PC-3 (cell line): Measurements from ENCODE around the gene TEX14. TPM values are rescaled to one million over a fixed set of nuclear protein-coding genes. Genes with fewer than 3 reads are reported as not detected.

Experiments
- ATAC-seq: fragments of 200-7000 bp; cut with Tn5 transposase; 2 replicates; pipeline ENCODE4 v1.9.1; 2020; ENCODE audit warnings: mild to moderate bottlenecking, moderate library complexity
- BruUV-seq: library from RNA; stranded (reverse); fragments of 400-500 nt; replicated peaks from 2 replicates; lab custom pipeline; 2021; lab: Mats Ljungman, UMichigan
- CTCF ChIA-PET: fragments of 300-600 bp; sonication (Branson Sonifier 250); formaldehyde crosslinking; loops from one replicate; lab custom pipeline; 2022; ENCODE audit warnings: antibody characterized with exemption; lab: Charles Lee
- POLR2A ChIA-PET: fragments of 300-600 bp; sonication (Branson Sonifier 250); formaldehyde crosslinking; loops from one replicate; lab custom pipeline; 2022; ENCODE audit warnings: antibody characterized with exemption; ENCODE audit not compliant: unreplicated experiment; lab: Charles Lee
- DNase-seq: peaks from one replicate; pipeline ENCODE4 v3.0.0-alpha.2; 2015
- H2AFZ ChIP-seq: fragments of 300-600 bp; sonication (generic); 2 replicates; pipeline ENCODE4 v1.6.0; 2016; ENCODE audit warnings: antibody characterized with exemption, low read length
- H3F3A ChIP-seq: fragments of 300-600 bp; sonication (generic); one replicate; pipeline ENCODE4 v1.6.0; 2017; ENCODE audit warnings: antibody characterized with exemption, low read length, control low read depth, mild to moderate bottlenecking; ENCODE audit not compliant: unreplicated experiment
- H3K27ac ChIP-seq: fragments of 300-600 bp; sonication (generic); 2 replicates; pipeline ENCODE4 v1.5.1; 2016; ENCODE audit warnings: mild to moderate bottlenecking, low read length
- H3K27me3 ChIP-seq: fragments of 300-600 bp; sonication (generic); 2 replicates; pipeline ENCODE4 v1.6.1; 2016; ENCODE audit warnings: low read length, mixed read lengths
- H3K36me3 ChIP-seq: fragments of 300-600 bp; sonication (generic); 2 replicates; pipeline ENCODE4 v1.6.1; 2016; ENCODE audit warnings: low read depth, mixed run types, low read length, mixed read lengths
- H3K4me1 ChIP-seq: fragments of 300-600 bp; sonication (generic); 2 replicates; pipeline ENCODE4 v1.5.1; 2016; ENCODE audit warnings: low read length; ENCODE audit not compliant: insufficient read depth
- H3K4me2 ChIP-seq: fragments of 300-600 bp; sonication (generic); 2 replicates; pipeline ENCODE4 v1.6.0; 2016; ENCODE audit warnings: low read length
- H3K4me3 ChIP-seq: fragments of 300-600 bp; sonication (generic); 2 replicates; pipeline ENCODE4 v1.5.1; 2016; ENCODE audit warnings: mild to moderate bottlenecking, low read length, mixed read lengths
- H3K79me2 ChIP-seq: fragments of 300-600 bp; sonication (generic); 2 replicates; pipeline ENCODE4 v1.6.1; 2017; ENCODE audit warnings: low read length, mixed read lengths
- H3K9ac ChIP-seq: fragments of 300-600 bp; sonication (generic); 2 replicates; pipeline ENCODE4 v1.6.0; 2016; ENCODE audit warnings: mild to moderate bottlenecking, low read length
- H3K9me2 ChIP-seq: fragments of 300-600 bp; sonication (generic); replicated peaks from 2 replicates; pipeline ENCODE4 v1.6.1; 2016; ENCODE audit warnings: mixed run types, low read length, mixed read lengths
- H3K9me3 ChIP-seq: fragments of 300-600 bp; sonication (generic); 2 replicates; pipeline ENCODE4 v1.6.1; 2016; ENCODE audit warnings: low read length, mixed read lengths
- H4K20me1 ChIP-seq: fragments of 300-600 bp; sonication (generic); 2 replicates; pipeline ENCODE4 v1.6.1; 2016; ENCODE audit warnings: low read length, mixed read lengths
- EZH2 ChIP-seq: fragments of 300-600 bp; sonication (generic); IDR thresholded peaks from one replicate; pipeline ENCODE4 v1.6.1; 2017; ENCODE audit warnings: antibody characterized with exemption, mild to moderate bottlenecking, low read length; ENCODE audit not compliant: unreplicated experiment
- EZH2phosphoT487 ChIP-seq: fragments of 300-600 bp; sonication (generic); IDR thresholded peaks from 2 replicates; pipeline ENCODE4 v1.6.1; 2018; ENCODE audit warnings: mild to moderate bottlenecking, antibody characterized with exemption, low read length, borderline replicate concordance
- intact Hi-C: fragments of 100-400 bp; cut with micrococcal nuclease; formaldehyde crosslinking; loops from 2 replicates; pipeline ENCODE4 v1.9.0; 2023
- total RNA-seq: library from RNA; depleted of rRNA; stranded (reverse); fragments of >200 nt; gene quantifications from 2 replicates; pipeline ENCODE4 v1.2.3, GENCODE V29; 2014
- TF ChIP-seq, protein P1 (sequence below): fragments of 300-600 bp; sonication (generic); conservative IDR thresholded peaks from 2 replicates; pipeline ENCODE4 v1.5.1; 2017; ENCODE audit warnings: antibody characterized with exemption, low read depth, mild to moderate bottlenecking, low read length

Gene TEX14
- total RNA-seq, 1 experiment from 2014 or later, result 0.29 TPM

DNA sequence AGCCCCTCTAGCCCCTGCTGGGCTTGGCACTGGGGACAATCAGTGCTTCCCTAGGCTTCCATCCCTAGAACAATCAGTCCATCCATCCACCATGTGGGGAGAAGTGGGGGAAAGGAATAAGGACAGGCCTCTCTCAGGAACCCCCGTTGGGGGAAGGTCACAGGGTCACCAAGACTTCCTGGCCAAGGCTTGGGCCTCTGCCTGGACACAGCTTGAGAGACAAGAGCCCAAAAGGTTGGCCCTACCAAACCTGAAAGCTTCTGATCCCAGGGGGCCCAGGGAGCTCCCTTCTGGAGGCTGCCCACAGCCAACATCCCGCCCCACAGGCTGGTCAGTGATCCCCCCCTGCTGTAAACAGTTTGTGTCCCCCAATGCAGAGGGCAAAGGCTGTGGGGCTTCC lies 161.2 kb downstream of the TEX14 start:
- no peak overlapping the region for H3K4me3 ChIP-seq
- ChIA-PET CTCF (interaction anchor here (0.6 kb wide), 1 partner anchor 31 kb away, joined by 4 read pairs; no protein-coding TSS in a partner anchor), POLR2A (no interaction called here)
- H3K27ac ChIP-seq, result no peak overlapping the region
- no peaks in the 10 kb centered on the region for H3K9me2 ChIP-seq
- TF ChIP-seq EZH2phosphoT487, result no peak
- TF ChIP-seq, protein P1, sequence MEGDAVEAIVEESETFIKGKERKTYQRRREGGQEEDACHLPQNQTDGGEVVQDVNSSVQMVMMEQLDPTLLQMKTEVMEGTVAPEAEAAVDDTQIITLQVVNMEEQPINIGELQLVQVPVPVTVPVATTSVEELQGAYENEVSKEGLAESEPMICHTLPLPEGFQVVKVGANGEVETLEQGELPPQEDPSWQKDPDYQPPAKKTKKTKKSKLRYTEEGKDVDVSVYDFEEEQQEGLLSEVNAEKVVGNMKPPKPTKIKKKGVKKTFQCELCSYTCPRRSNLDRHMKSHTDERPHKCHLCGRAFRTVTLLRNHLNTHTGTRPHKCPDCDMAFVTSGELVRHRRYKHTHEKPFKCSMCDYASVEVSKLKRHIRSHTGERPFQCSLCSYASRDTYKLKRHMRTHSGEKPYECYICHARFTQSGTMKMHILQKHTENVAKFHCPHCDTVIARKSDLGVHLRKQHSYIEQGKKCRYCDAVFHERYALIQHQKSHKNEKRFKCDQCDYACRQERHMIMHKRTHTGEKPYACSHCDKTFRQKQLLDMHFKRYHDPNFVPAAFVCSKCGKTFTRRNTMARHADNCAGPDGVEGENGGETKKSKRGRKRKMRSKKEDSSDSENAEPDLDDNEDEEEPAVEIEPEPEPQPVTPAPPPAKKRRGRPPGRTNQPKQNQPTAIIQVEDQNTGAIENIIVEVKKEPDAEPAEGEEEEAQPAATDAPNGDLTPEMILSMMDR, result no peak
- TF ChIP-seq EZH2, result no peak
- no peaks in the 10 kb centered on the region for H3K79me2 ChIP-seq
- no peaks in the 10 kb centered on the region for H3K36me3 ChIP-seq
- BruUV-seq, result no TSS peak
- peaks cover 9% of the 10 kb centered on the region for H3K27me3 ChIP-seq
- H2AFZ ChIP-seq, result no peak overlapping the region
- no peak overlapping the region for H3K9ac ChIP-seq
- no peak overlapping the region for H3K4me2 ChIP-seq
- no peak for ATAC-seq
- H4K20me1 ChIP-seq, result no peaks in the 10 kb centered on the region
- H3F3A ChIP-seq, result no peaks in the 10 kb centered on the region
- H3K9me3 ChIP-seq, result no peaks in the 10 kb centered on the region
- peaks cover 16% of the 10 kb centered on the region for H3K4me1 ChIP-seq
- intact Hi-C loops, result no loop called here
- no peak for DNase-seq

DNA sequence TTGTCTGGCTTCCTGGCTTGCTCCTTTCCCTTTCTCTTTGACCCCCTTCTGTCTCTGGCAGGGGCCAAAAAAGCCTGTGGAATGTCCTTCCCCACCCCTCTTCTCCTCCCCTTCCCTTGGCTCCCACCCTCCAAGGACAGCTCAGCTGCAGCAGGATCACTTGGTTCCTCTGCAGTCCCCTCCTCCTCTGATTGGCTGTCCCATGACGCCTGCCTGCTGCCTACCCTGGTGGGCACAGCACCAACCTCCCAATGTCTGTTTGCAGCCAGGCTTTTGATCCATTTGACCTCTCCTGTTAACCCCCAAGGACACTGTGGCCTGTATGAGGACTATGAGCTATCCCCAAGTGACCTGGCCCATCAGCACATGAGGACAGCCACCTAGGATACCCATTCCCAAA lies 162.6 kb downstream of the TEX14 start:
- Histone ChIP-seq H3K4me2 (no peak overlapping the region), H4K20me1 (no peaks in the 10 kb centered on the region), H3K9ac (no peak overlapping the region), H3K27me3 (peaks cover 9% of the 10 kb centered on the region), H3K4me1 (0 out of 2 replicates have a peak, but pooled peaks cover 7% of the 10 kb centered on the region), H3K4me3 (no peak overlapping the region), H3K79me2 (no peaks in the 10 kb centered on the region), H2AFZ (no peak overlapping the region), H3F3A (no peaks in the 10 kb centered on the region), H3K9me2 (no peaks in the 10 kb centered on the region), H3K36me3 (no peaks in the 10 kb centered on the region), H3K27ac (no peak overlapping the region), H3K9me3 (no peaks in the 10 kb centered on the region)
- BruUV-seq, result no TSS peak
- POLR2A ChIA-PET, result no interaction called here
- no peak for TF ChIP-seq EZH2phosphoT487
- no peak for TF ChIP-seq EZH2
- CTCF ChIA-PET, result no interaction called here
- intact Hi-C loops, result no loop called here
- no peak for DNase-seq
- no peak for ATAC-seq

DNA sequence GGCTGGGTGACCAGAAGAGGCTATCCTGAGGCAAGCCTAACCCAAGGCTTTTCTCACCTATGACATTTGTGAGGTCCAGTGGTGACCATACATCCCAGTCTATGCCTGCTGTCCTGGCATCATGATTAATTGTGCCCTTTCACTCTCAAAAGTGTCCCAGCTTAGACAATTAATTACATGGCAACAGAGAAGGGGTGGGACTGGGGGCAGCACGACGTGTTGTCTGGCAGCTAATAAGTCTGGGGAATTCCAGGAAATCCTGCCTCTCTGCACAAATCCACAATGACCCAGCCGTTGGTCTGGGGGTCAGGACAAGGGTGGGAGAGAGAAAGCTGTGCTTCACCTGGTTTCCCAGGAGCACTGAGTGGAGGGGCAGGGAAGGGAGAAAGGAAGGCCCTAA lies 163.4 kb downstream of the TEX14 start:
- Histone ChIP-seq H3K9me2 (no peaks in the 10 kb centered on the region), H4K20me1 (no peaks in the 10 kb centered on the region), H2AFZ (no peak overlapping the region), H3K9me3 (no peaks in the 10 kb centered on the region), H3K27me3 (peaks cover 9% of the 10 kb centered on the region), H3K4me1 (0 out of 2 replicates have a peak, but pooled peaks cover 7% of the 10 kb centered on the region), H3K9ac (no peak overlapping the region), H3K4me2 (no peak overlapping the region), H3K36me3 (no peaks in the 10 kb centered on the region), H3K4me3 (no peak overlapping the region), H3K79me2 (no peaks in the 10 kb centered on the region), H3F3A (no peaks in the 10 kb centered on the region), H3K27ac (no peak overlapping the region)
- POLR2A ChIA-PET, result no interaction called here
- DNase-seq, result no peak
- no peak for ATAC-seq
- BruUV-seq, result no TSS peak
- intact Hi-C loops, result no loop called here
- TF ChIP-seq, protein P1, result no peak
- TF ChIP-seq EZH2phosphoT487, result no peak
- no peak for TF ChIP-seq EZH2
- CTCF ChIA-PET, result interaction anchor here (1.0 kb wide), 1 partner anchor 10 kb away, joined by 3 read pairs; no protein-coding TSS in a partner anchor
